ENCODE data around the gene ZBED4.

- TF ChIP-seq, protein P1, sequence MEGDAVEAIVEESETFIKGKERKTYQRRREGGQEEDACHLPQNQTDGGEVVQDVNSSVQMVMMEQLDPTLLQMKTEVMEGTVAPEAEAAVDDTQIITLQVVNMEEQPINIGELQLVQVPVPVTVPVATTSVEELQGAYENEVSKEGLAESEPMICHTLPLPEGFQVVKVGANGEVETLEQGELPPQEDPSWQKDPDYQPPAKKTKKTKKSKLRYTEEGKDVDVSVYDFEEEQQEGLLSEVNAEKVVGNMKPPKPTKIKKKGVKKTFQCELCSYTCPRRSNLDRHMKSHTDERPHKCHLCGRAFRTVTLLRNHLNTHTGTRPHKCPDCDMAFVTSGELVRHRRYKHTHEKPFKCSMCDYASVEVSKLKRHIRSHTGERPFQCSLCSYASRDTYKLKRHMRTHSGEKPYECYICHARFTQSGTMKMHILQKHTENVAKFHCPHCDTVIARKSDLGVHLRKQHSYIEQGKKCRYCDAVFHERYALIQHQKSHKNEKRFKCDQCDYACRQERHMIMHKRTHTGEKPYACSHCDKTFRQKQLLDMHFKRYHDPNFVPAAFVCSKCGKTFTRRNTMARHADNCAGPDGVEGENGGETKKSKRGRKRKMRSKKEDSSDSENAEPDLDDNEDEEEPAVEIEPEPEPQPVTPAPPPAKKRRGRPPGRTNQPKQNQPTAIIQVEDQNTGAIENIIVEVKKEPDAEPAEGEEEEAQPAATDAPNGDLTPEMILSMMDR (IDR thresholded peaks at IDR 0.05), result no peak
- TF ChIP-seq POLR2A (IDR thresholded peaks at IDR 0.05), result no peak
- TF ChIP-seq POLR2AphosphoS5 (IDR thresholded peaks at IDR 0.05; ENCODE audit: insufficient read depth in 1 of 2, low read depth in 1 of 2), result no peak
Observed at GRCh38 chr22:49823289-49824045, 30.2 kb upstream of the ZBED4 start.
